HG03354 (cell line): ENCODE data around the gene DHRSX.
"Not testable (repeated sequence)": the region's sequence is repeated elsewhere in the genome, so short reads cannot be mapped to it uniquely, and the experiment has no call there.

Experiments used
- ATAC-seq: cut with Tn5 transposase; IDR thresholded peaks from one replicate; pipeline ENCODE4 v1.9.1; 2021; ENCODE audit warnings: mild to moderate bottlenecking; ENCODE audit not compliant: unreplicated experiment, poor library complexity, severe bottlenecking

DHRSX gene

DNA sequence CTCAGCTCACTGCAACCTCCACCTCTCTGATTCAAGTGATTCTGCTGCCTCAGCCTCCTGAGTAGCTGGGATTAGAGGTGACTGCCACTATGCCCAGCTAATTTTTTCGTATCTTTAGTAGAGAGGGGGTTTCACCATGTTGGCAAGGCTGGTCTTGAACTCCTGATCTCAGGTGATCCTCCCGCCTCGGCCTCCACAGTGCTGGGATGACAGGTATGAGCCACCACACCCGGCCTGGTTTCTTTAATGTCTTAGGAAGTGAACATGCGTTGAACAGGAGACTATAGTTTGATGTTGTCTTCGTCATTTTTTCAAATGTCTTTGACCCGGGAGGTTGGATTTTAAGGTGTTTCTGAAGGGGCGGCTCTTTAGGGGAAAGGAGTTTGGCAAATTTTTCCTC lies 91.0 kb downstream of the DHRSX start:
- ATAC-seq: no peak

DNA sequence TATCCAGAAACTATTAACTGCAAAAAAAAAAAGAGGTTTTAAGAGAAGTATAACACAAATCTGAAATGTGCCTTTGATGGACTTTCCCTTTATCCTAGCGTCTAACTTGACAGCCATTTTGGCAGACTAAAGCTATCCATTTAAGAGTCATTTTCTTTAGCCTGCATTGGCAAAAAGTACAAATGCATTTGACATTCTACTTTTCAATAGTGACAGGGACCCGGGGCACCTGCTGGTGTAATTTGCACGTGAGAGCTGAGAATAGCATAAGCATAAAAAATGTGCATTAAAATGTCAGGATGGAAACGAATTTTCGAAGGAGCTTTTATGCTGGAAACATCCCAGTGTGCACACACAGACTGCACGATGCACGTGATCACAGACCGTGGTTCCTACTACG lies 91.9 kb downstream of the DHRSX start:
- ATAC-seq: no peak

- no peak for ATAC-seq
Observed at GRCh38 chrX:2406891-2407518, 93.8 kb downstream of the DHRSX start.

DNA sequence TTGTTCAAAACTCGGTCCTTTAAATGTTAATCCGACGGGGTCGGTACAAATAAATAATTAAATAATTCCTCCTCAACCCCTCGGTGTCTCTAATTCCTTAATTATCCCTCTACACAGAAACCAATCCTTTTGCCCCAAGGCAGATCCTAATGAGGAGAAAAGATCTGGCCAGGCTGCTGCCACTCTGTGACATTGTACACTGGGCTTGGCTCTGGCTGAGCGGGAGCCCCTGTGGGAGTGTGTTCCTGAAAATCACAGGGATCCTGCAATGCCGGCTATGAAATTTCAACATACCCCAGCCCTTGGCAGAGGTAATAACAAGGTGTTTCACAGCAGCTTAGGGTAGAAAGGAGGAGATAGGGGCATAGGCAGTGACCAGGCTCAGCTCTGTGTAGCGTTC lies 96.0 kb downstream of the DHRSX start:
- no peak for ATAC-seq

DNA sequence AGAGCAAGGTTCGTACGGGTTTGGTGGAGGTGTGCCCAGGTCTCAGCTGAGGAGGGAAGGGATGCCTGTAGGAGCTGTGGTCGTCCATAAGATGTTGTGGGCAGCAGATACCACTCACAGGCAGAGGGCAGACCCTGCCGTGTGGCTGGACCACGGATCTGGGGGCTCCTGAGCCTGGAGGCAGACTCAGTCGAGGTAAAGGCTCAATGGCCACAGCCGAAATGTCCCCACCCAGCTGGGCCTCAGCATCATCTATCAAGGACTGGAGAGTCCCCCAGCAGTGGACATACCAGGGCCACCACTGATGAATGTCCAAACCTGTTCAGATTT lies 98.5 kb downstream of the DHRSX start:
- ATAC-seq: no peak

DNA sequence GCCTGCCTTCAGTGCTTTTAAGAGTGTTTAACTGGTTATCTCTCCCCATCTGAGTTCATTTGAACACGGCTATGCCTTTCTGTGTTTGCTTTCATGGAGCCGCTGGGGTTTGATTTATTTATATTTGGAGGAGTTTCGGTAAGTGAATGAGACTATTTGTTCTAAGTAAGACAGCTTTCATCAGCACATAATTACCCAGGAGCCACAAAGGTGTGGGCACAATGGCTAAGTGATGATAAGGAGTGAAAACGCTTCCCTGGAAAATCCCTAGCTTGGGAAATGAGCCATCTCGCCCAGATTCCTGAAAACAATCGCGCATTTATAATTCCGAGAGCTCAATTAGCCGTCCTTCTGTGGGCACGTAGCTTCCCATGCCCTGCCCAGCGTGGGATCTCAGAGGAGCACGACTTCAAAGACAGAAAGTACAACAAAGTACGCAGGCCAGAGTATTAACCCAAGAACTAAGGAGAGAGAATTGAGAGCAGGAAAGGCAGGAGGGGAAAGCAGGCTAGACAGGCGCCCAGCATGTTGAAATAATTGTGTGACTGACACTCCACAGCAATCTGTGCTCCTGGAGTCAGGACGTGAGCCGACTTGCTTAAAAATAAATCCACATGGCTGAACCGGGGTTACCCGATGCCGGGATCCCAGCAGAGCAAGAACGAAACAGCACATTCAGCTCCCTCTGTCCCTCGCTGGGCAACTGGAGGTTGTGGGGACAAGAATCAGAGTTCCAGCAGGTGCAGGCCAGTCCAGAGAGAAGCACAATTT lies 99.0 kb downstream of the DHRSX start:
- no peak for ATAC-seq

DNA sequence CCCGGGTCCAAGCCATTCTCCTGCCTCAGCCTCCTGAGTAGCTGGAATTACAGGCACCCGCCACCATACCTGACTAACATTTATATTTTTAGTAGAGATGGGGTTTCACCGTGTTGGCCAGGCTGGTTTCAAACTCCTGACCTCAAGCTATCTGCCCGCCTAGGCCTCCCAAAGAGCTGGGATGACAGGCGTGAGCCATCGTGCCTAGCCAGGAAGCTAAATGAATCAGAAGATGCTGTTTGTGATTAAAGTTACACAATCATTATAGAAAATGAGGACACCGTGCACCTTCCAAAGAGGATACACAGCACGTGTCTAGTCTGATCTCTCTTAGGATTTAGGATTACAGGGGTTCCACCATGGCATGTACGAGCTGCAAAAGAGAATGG lies 99.6 kb downstream of the DHRSX start:
- no peak for ATAC-seq

DNA sequence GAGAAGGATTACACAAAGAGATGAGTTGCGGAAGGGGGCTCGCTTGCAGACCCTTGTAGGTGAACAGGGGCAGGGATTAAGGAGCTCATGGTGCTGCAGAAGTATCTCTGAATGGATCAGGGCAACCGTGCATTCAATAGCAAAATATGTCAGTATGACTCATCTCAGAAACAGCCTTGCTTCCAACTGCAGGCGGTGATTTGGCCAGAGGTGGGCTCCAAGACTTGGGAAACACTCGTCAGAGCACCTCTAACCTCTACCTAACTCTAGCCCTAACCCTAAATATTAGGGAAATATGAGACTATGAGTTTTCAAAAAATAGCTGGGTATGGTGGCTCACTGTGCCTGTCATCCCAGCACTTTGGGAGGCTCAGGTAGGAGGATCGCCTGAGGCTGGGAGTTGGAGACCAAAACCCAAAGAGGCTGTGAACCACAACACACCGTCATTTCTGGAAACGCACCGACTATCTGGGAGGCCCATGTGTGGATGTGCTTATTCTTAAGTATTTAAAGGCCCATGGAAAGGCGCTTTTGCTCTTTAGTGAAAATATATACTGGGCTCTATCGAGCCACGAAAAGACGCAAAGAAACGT lies 102.6 kb downstream of the DHRSX start:
- no peak for ATAC-seq

DNA sequence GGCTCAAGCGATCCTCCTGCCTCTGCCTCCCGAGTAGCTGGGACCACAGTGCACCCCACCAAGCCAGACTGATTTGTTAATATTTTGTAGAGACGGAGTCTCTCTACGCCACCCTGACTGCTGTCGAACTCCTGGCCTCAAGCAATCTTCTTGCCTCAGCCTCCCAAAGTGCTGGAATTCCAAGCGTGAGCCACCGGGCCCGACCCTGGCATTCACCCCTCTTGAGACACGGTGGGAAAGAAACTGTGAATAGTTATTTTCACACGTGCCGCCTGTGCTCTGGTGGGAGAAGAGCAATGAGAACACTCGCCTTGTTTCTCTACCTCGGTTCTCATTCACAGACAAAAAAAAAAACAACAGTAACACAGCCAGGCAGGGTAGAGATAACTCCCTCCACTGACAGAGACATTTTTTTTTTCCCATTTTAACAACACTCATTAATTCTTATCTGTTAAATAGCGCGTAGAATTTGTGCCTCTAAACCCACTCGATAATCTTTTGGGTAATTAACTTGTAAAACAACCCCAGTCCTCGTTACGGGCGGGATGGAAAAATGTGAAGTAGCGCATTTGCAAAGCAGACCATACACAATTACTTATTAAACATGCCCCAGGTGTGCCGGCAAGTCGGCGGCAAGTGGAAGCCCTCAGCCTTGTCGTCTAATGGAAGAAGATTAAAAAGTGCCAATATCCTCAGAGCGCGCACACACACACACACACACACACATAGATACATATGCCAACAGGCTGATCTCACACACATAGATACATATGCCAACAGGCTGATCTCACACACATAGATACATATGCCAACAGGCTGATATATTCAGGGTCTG lies 103.3 kb downstream of the DHRSX start:
- ATAC-seq: no peak

DNA sequence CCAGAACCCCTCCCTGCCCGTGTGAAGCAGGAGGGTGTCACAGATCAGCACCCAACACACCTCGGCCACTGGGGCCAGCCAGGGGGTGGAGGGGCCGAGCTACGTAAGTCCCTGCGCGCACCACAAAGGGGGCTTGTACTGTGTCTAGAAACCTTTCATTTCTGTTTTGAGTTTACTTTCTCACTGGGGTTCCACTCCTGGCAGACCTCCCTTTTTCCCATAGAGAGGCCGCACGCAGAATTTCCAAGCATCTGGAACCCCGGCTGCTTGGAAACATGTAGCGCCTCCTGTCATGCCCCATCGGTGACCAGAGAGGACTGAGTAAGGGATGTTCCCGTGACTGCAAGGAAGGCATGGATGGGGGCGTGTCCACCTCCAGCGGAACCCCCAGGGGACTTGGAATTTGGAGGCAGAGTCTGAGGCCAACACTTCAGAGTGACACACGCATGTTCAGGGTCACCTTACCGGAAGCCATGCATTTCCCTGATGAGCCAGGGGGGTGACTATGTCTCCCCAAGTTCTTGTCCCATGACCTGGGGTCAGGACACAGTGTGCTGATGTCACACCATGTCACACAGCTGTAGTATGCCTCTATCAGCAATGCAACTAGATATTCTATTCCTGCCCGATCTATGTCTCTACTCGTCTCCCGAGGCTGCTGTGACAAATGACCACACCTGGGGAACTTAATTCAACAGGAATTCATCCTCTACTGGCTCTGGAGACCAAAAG lies 105.3 kb downstream of the DHRSX start:
- ATAC-seq: no peak

DNA sequence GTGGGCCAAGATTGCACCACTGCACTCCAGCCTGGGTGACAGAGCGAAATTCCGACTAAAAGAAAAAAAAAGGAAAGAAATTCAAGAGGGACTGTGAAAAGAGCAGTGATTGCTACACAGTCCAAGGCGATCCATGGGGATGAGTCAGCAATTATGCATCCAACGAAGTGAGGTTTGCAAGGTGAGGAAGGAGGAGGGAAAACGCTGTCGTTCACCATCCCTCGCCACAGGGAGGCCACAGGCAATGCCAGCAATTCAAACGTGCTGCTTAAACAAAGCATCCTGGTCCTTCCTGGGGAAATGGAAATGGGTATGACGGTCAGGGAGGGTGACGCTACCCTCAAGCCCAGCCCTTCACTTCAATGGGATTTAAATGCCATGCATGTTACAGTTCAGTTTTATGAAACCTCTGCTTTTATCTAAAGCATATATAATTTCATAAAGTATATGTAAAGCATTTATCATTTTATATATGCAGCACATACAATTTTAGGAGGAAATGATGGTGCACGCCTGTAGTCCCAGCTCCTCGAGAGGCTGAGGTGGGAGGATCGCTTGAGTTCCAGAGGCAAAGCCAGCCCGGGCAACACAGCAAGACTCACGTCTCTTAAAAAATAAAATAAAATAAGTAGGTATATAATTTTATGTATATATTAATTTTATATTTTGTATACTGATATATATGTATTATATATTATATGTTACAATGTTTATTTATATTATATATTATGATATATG lies 108.7 kb downstream of the DHRSX start:
- ATAC-seq: no peak

DNA sequence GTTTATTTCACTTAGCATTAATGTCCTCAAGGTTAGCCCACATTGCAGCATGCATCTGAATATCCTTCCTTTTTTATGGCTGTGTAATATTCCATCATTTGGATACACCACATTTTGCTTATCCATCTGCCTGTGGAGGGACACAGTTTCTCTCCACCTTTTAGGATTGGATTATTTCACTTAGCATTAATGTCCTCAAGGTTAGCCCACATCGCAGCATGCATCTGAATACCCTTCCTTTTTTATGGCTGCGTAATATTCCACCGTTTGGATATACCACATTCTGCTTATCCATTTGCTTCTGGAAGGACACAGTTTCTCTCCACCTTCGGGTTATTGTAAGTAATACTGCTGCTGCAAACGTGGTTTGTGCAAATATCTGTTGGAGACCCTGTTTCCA lies 110.0 kb downstream of the DHRSX start:
- ATAC-seq: no peak

- not testable (repeated sequence) for ATAC-seq
Observed at GRCh38 chrX:2389731-2390130, 111.0 kb downstream of the DHRSX start.

- ATAC-seq: no peak
Observed at GRCh38 chrX:2389324-2389723, 111.5 kb downstream of the DHRSX start.

- no peak for ATAC-seq
Observed at GRCh38 chrX:2388669-2389068, 112.1 kb downstream of the DHRSX start.

DNA sequence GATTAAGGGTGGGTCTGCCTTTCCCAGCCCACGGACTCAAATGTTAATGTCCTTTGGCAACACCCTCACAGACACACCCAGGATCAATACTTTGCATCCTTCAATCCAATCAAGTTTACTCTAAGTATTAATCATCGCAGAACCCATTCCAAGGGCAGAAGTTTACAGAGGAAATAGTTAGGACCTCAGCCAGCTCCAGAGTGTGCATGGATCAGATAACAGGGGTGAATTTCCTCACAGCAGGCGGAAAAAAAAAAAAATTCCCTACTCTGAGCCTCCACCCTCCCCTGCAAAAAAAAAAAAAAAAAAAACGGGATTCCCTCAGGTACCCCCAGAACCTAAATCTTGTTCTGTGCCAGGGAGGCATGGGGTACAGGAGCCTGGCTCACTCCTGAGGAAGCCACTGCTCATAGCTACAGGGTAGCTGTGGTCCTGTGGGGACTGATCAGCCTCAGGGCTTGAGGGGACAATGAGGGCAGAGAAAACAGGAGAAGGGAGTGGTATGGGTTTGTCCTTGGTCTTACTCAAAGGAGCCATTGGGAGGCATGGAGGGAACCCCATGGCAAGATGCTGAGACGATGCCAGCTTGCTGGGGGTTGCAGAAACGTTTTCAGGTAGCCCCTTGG lies 113.0 kb downstream of the DHRSX start:
- no peak for ATAC-seq

- no peak for ATAC-seq
Observed at GRCh38 chrX:2385224-2385623, 115.6 kb downstream of the DHRSX start.

GRCh38 chrX:2384486-2384885 lies 116.3 kb downstream of the DHRSX start:
- no peak for ATAC-seq

DNA sequence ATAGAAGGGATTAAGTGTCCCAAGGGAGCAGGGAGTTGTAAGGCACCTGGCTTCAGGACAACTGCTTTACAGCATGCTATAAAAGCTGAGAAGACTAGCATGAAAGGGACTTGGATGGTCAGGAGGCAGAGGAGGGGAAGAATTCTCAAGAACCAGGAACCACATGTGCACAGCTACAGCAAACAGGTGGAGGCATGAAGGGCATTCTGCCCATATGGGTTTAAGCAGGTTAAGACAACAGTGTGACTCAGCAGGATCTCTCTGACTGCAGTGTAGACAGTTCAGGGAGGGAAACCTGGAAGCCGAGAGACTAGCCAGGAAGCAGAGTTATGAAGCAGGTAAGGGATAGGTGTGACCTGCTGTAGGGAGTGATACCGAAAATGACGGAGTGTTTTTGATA lies 117.0 kb downstream of the DHRSX start:
- no peak for ATAC-seq
